HG03520 (cell line): ENCODE measurements around the gene RPH3AL.

Experiments used
- ATAC-seq: cut with Tn5 transposase; IDR thresholded peaks from one replicate; pipeline ENCODE4 v1.9.1; 2021; ENCODE audit warnings: mild to moderate bottlenecking, moderate library complexity; ENCODE audit not compliant: unreplicated experiment

The RPH3AL gene, protein sequence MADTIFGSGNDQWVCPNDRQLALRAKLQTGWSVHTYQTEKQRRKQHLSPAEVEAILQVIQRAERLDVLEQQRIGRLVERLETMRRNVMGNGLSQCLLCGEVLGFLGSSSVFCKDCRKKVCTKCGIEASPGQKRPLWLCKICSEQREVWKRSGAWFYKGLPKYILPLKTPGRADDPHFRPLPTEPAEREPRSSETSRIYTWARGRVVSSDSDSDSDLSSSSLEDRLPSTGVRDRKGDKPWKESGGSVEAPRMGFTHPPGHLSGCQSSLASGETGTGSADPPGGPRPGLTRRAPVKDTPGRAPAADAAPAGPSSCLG

GRCh38 chr17:352421-353212 lies at the start of gene RPH3AL:
Gene RPH3AL (minus strand): TSS chr17:352807. CDS start chr17:327543, 25,264 bp downstream.
- no peak for ATAC-seq

DNA sequence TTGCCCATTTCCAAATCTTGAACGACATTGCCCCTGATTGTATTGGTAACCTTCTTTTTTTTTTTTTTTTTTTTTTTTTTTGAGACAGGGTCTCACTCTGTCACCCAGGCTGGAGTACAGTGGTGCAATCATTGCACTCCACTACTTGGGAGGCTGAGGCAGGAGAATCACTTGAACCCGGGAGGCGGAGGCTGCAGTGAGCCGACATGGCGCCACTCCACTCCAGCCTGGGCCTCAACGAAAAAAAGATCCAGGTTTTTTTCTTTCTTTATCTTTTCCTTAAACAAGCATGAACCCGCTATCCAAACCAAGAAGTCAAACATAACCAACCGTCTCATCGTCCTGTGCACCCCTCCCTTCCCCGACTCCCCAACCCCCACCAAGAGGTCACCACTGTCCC lies 47.6 kb upstream of the RPH3AL start:
- no peak for ATAC-seq

DNA sequence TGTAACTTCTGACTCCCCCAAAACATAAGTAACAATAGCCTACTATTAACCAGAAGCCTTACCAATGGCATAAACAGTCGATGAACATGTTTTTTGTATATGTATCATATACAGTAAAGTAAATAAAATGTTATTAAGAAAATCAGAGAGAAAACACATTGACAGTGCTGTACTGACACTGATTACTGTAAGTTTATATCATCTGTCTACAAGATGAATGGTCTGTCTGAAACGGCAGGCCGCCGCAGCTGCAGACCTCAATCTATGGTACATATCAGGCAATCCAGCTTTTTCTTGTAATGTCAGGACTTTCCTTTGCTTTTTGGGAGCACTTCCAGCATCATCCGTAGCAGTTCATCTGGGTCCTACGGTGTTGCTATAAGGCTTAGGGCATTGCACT lies 44.2 kb upstream of the RPH3AL start:
- ATAC-seq: no peak

GRCh38 chr17:395974-396373 lies 43.4 kb upstream of the RPH3AL start:
- no peak for ATAC-seq

- no peak for ATAC-seq
These were observed 42.6 kb upstream of the RPH3AL start for GRCh38 chr17:395179-395578.

- ATAC-seq: no peak
These were observed 42.1 kb upstream of the RPH3AL start for GRCh38 chr17:394718-395095.

DNA sequence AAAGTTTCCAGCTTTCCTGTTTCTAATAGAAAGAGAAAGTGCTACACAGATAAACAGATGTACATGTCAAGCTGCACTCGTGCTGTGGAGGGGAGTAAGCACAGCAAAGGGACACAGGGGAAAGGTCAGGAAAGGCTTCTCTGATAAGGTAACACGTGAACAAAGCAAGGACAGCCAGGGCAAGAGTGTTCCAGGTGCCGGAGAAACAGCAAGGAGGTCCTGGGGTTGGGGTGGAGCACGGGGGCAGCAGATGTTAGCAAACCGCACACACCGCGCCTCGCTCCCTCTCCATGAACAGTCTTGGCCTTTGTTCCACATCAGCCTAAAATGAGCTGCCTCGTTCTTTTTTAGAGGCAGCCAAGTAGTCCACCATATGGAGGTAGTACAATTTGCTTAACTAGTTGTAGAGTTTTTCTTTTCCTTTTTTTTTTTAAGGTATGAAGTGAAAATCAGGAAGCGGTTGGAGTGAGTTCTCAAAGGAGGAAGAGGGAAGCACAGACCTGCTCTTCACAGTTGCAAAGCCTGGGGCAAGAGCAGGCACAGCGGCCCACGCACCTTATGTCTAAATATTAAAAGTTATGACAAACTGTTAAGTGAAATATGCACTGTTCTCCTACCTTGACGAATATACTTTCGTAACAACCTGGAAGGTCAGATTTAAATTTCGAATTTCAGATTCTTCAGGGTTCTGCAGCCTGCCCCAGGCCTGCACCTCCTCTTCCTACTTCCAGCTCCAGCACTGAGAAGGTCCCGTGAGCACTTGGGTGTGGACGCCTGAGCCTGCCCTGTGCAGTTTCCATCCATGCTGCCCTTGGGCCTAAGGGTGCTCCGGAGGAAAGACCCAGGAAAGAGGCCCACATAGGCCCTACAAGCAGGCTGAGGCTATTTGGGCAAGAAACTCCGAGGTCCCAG lies 41.5 kb upstream of the RPH3AL start:
- no peak for ATAC-seq

- no peak for ATAC-seq
These were observed 39.2 kb upstream of the RPH3AL start for GRCh38 chr17:391850-392249.

GRCh38 chr17:390025-390424 lies 37.4 kb upstream of the RPH3AL start:
- ATAC-seq: no peak

DNA sequence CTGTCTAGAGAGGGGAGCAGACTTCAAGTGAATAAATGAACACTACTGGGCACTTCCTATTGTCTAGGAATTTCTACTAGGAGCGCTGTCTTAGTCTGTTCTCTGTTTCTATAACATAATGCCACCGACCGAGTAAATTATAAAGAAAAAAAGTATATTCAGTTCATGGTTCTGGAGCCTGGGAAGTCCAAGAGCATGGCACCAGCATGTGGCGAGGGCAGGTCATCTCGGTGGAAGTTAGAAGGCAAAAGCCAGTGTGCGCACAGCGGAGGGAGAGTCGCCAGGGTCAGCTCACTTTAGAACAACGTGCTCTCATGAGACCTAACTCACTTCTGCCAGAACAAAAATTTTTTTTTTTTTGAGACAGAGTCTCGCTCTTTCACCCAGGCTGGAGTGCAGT lies 35.5 kb upstream of the RPH3AL start:
- no peak for ATAC-seq

- ATAC-seq: no peak
These were observed 33.7 kb upstream of the RPH3AL start for GRCh38 chr17:386141-386876.

DNA sequence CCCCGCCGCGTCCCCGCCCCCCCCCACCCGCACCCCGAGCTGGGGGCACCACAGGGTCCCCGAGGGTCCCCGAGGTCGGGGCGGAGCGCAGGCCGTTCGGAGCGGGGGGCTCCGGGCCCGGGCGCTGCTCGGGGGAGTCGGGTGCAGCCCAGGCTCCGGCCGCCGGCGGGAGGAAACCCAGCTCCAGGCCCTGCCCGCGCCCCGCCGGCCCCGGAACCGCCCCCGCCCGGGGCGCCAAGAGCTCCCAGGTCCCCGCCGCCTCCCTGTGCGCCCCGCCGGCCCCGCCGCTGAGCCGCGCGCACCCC lies 33.2 kb upstream of the RPH3AL start:
- no peak for ATAC-seq

- no peak for ATAC-seq
These were observed 32.7 kb upstream of the RPH3AL start for GRCh38 chr17:385178-385835.

DNA sequence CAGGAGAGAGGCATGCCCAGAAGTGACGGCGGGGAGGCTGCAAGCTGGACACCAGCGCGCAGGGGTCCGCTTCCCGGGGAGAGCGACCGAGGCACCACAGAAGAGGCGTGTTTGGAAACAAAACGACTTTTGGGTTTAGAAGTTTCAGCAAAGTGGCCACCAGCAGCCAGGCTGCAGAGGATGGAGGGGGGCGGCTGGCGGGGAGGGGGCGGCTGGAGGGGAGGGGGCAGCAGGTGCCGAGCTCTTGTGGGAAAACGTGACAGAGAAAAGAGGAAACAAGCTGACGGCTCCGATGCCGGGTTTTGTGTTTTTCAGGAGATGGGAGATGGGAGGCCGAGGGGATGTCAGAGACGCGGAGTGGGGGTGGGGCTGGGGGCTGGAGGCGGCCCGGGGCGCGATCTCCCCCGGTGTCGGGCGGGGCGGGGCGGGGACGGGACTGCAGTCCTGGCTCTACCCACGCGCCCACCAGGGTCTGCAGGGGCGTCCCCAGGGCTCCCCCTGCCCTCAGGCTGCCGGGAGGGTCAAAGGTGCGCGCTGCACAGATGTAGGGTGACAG lies 32.1 kb upstream of the RPH3AL start:
- no peak for ATAC-seq

DNA sequence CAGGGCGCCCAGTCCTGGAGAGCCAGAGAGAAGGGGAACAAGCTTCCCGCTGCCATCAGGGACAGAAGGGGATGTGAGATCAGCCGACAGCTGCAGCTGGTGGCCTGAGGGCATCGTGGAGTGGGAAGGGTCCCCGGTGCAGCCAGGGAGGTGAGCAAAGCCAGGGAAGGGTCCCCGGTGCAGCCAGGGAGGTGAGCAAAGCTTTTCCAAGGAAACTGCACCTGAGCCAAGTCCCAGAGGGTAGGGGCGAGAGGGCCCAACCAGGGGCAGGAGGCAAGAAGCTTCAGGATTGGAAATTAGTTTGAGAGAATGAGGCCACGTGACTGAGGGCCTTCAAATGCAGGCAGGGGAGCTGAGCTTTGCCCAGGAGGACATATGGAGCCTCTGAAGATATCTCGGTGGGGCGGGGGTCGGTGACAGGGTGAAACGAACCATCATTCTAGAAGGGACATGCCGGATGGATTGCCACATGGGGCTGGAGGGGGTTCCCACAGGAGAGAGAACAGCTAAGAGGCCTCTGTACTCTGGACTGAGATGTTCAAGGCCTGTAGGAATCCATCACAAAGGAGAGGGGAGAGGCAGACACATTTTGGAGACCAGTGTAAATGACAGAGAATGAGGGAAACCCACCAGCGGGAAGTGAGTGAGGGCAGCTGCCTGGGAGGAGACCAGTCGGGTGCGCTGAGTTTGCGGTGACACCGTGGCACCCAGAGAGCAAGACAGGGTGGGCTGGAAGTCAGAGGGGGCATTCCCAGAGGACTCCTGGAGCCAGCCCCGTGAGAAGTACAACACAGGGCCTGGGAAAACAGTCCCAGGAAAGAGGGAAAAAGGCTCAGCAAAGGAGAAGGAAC lies 31.4 kb upstream of the RPH3AL start:
- no peak for ATAC-seq

GRCh38 chr17:382644-383533 lies 30.3 kb upstream of the RPH3AL start:
- ATAC-seq: no peak

DNA sequence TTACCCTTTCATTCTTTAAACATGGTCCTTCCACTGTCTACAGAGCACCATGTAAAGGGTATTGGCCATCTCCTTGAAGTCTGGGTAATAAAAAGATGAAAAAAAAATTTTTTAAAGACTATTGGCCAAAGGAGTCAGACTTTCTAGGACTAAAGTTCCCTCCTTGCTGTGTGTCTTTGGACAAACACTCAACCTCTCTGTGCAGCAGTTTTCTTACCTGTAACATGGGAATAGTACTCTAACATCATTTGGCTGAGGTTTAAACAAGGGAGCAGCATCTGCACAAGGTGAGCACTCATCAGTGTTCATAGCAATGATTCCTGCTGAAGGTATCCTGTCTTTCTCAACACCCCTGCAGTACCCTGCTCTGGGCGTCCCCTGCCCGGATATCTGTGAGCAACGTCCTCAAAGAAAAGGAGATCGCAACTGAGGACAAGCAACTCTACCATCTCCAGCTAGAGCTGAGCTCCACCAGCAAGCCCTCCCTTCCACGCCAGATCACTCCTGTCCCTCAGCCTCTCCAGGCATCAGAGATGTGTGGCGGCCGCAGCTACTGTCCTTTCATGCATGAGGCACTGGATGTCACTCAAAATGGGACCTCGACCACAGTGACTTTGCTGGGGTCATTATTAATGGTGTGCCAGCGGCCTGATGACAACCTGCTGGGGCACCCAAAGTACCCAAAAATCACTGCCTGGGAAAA lies 29.5 kb upstream of the RPH3AL start:
- no peak for ATAC-seq

GRCh38 chr17:381516-381915 lies 28.9 kb upstream of the RPH3AL start:
- no peak for ATAC-seq
